Liver (tissue), 3 donors: ENCODE results near the gene HIVEP3.

Experiments
- GABPA ChIP-seq, 2 donors: IDR thresholded peaks in 1 of 2; conservative IDR thresholded peaks in 1 of 2; 2 replicates each; pipeline ENCODE4 v1.6.1; 2016; ENCODE audit warnings: antibody characterized with exemption in 2 of 2, mild to moderate bottlenecking in 1 of 2, moderate library complexity in 1 of 2
- RAD21 ChIP-seq, 2 donors: IDR thresholded peaks; 2 replicates each; pipeline ENCODE4 v1.6.1; 2016; ENCODE audit warnings: antibody characterized with exemption in 2 of 2, mild to moderate bottlenecking in 2 of 2
- RXRA ChIP-seq, 2 donors: IDR thresholded peaks; 2 replicates each; pipeline ENCODE4 v1.6.1; 2017 to 2018; ENCODE audit warnings: antibody characterized with exemption in 2 of 2, mild to moderate bottlenecking in 1 of 2
- TAF1 ChIP-seq: conservative IDR thresholded peaks from 2 replicates; pipeline ENCODE4 v1.6.1; 2016; ENCODE audit warnings: antibody characterized with exemption, mild to moderate bottlenecking
- YY1 ChIP-seq: IDR thresholded peaks from 2 replicates; pipeline ENCODE4 v1.6.1; 2016; ENCODE audit warnings: antibody characterized with exemption, mild to moderate bottlenecking
- TF ChIP-seq, protein P1 (sequence below): fragments of 150-350 bp; IDR thresholded peaks from 2 replicates; pipeline ENCODE4 v1.5.1; 2017; ENCODE audit warnings: improper control_type of control experiment, low read depth, low read length; ENCODE audit not compliant: missing input control
- TF ChIP-seq, protein P2 (sequence below): IDR thresholded peaks from 2 replicates; pipeline ENCODE4 v1.6.1; 2016; ENCODE audit warnings: antibody characterized with exemption
- TF ChIP-seq, protein P3 (sequence below): IDR thresholded peaks from 2 replicates; pipeline ENCODE4 v1.6.1; 2016; ENCODE audit warnings: antibody characterized with exemption
- TF ChIP-seq, protein P4 (sequence below): IDR thresholded peaks from 2 replicates; pipeline ENCODE4 v1.6.1; 2016; ENCODE audit warnings: antibody characterized with exemption
- donor health status: healthy.
- donor health status: healthy.

DNA sequence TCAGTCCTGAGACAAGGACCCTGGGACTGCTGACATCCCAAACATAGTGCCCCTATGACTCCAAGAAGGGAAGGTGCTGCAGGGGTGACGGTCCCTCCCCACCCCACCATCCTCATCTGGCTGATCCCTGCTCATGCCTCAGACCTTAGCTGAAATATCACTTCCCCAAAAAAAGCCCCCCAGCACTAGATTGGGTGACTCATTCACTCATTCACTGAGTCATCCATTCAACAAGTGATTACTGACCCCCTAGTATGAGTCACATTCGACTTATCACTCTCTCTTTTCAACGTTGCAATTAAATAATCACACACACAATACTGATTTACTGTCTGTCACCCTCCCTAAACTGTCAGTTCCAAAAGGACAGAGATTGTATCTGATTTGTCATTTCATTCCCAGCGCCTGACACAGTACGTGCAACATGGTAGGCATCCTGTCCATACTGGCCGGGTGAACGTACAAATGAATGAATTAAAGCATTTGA is 48.6 kb downstream of the HIVEP3 start:
- TF ChIP-seq GABPA (IDR thresholded peaks at IDR 0.05 in 1 of 2, conservative IDR thresholded peaks at IDR 0.05 in 1 of 2) (no peak), RAD21 (IDR thresholded peaks at IDR 0.05) (no peak), RXRA (IDR thresholded peaks at IDR 0.05) (no peak), YY1 (no peak), TAF1 (no peak)
- TF ChIP-seq, protein P1, sequence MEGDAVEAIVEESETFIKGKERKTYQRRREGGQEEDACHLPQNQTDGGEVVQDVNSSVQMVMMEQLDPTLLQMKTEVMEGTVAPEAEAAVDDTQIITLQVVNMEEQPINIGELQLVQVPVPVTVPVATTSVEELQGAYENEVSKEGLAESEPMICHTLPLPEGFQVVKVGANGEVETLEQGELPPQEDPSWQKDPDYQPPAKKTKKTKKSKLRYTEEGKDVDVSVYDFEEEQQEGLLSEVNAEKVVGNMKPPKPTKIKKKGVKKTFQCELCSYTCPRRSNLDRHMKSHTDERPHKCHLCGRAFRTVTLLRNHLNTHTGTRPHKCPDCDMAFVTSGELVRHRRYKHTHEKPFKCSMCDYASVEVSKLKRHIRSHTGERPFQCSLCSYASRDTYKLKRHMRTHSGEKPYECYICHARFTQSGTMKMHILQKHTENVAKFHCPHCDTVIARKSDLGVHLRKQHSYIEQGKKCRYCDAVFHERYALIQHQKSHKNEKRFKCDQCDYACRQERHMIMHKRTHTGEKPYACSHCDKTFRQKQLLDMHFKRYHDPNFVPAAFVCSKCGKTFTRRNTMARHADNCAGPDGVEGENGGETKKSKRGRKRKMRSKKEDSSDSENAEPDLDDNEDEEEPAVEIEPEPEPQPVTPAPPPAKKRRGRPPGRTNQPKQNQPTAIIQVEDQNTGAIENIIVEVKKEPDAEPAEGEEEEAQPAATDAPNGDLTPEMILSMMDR, result no peak
- TF ChIP-seq, protein P2, sequence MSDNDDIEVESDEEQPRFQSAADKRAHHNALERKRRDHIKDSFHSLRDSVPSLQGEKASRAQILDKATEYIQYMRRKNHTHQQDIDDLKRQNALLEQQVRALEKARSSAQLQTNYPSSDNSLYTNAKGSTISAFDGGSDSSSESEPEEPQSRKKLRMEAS, result no peak
- TF ChIP-seq, protein P3, sequence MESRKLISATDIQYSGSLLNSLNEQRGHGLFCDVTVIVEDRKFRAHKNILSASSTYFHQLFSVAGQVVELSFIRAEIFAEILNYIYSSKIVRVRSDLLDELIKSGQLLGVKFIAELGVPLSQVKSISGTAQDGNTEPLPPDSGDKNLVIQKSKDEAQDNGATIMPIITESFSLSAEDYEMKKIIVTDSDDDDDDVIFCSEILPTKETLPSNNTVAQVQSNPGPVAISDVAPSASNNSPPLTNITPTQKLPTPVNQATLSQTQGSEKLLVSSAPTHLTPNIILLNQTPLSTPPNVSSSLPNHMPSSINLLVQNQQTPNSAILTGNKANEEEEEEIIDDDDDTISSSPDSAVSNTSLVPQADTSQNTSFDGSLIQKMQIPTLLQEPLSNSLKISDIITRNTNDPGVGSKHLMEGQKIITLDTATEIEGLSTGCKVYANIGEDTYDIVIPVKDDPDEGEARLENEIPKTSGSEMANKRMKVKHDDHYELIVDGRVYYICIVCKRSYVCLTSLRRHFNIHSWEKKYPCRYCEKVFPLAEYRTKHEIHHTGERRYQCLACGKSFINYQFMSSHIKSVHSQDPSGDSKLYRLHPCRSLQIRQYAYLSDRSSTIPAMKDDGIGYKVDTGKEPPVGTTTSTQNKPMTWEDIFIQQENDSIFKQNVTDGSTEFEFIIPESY, result no peak
- TF ChIP-seq, protein P4, sequence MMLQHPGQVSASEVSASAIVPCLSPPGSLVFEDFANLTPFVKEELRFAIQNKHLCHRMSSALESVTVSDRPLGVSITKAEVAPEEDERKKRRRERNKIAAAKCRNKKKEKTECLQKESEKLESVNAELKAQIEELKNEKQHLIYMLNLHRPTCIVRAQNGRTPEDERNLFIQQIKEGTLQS, result no peak
